ENCODE results near the gene CAMTA1.

The CAMTA1 gene

GRCh38 chr1:6777813-6778212 is 7.4 kb upstream of the CAMTA1 start:
- DNase-seq: no peak

- no peak for DNase-seq
Observed at GRCh38 chr1:6779089-6779805, 6.0 kb upstream of the CAMTA1 start.

- DNase-seq: no peak
Observed at GRCh38 chr1:6782151-6782550, 3.1 kb upstream of the CAMTA1 start.

- no peak for DNase-seq
Observed at GRCh38 chr1:6783221-6783620, 2.0 kb upstream of the CAMTA1 start.

GRCh38 chr1:6783936-6784559 is 1.2 kb upstream of the CAMTA1 start:
- DNase-seq: no peak

GRCh38 chr1:6784560-6785317 is 515 bp upstream of the CAMTA1 start:
- peak; percentile 99 to 100 for DNase-seq

- peak in 1 of 2 experiments; percentile 15 for DNase-seq
Observed at GRCh38 chr1:6785728-6786505, 663 bp downstream of the CAMTA1 start.

GRCh38 chr1:6788946-6789345 is 3.7 kb downstream of the CAMTA1 start:
- DNase-seq: no peak

GRCh38 chr1:6790146-6790545 is 4.9 kb downstream of the CAMTA1 start:
- DNase-seq: no peak

GRCh38 chr1:6794164-6794563 is 8.9 kb downstream of the CAMTA1 start:
- no peak for DNase-seq

- no peak for DNase-seq
Observed at GRCh38 chr1:6795203-6795602, 9.9 kb downstream of the CAMTA1 start.

- no peak for DNase-seq
Observed at GRCh38 chr1:6795661-6796060, 10.4 kb downstream of the CAMTA1 start.

- no peak for DNase-seq
Observed at GRCh38 chr1:6796095-6796494, 10.8 kb downstream of the CAMTA1 start.

- no peak for DNase-seq
Observed at GRCh38 chr1:6799499-6799898, 14.2 kb downstream of the CAMTA1 start.

- no peak for DNase-seq
Observed at GRCh38 chr1:6800745-6801144, 15.5 kb downstream of the CAMTA1 start.

- DNase-seq: no peak
Observed at GRCh38 chr1:6801199-6801598, 15.9 kb downstream of the CAMTA1 start.

- DNase-seq: no peak
Observed at GRCh38 chr1:6801966-6802365, 16.7 kb downstream of the CAMTA1 start.

- no peak for DNase-seq
Observed at GRCh38 chr1:6802454-6802853, 17.2 kb downstream of the CAMTA1 start.

- no peak for DNase-seq
Observed at GRCh38 chr1:6802893-6803292, 17.6 kb downstream of the CAMTA1 start.

GRCh38 chr1:6803357-6803756 is 18.1 kb downstream of the CAMTA1 start:
- DNase-seq: no peak

GRCh38 chr1:6805004-6805416 is 19.8 kb downstream of the CAMTA1 start:
- DNase-seq: no peak

- no peak for DNase-seq
Observed at GRCh38 chr1:6807782-6808181, 22.5 kb downstream of the CAMTA1 start.

GRCh38 chr1:6809461-6809860 is 24.2 kb downstream of the CAMTA1 start:
- no peak for DNase-seq
